ENCODE data around the gene HMX1.

Gene HMX1

DNA sequence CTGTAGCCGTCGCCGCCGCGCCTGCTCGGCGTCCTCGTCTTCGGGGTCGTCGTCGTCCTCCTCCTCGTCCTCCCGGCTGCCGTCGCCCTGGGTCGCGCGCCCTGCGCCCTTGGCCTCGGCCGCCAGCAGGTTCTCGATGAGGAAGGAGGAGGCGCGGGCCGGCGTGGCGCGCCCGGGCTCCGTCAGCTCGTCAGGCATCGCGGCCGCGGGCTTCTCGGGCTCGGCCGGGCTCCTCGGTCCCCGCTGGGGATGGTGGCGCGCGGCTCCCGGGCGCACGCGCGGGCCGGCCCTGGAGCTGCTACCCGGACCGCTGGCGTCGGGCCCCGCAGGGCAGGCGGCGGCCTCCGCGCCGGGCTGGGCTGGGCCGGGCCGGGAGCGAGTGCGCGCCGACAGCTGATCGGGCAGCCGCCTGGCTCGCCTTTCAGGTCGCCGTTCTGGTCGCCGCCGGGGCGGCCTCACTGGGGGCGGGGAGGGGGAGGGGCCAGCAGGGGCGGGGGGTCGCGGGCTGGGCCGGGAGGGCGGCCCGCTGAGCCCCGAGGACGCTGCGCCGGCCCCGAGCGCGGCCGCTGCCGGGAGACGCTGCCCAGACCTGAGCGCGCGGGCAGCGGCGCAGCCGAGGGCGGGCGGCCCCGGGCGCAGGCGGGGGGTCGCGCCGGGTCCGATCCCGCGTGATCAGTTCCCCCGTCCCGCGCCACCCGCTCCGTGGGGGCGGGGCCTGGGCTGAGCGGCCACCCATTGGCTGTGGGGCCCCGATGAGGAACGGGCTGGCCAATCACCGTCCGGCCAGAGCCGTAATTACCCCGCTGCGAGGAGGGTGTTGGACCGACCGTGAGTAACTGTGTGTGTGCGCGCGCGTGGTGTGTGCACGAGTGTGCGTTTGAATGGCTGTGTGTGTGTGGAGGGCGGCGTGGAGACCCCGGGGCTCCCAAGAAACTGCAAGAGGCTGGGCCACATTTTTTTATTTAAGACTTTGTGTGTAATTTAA is at the start of gene HMX1:
HMX1 (minus strand) TSS at position 423 of the 985 bp plus-strand sequence; CDS start at position 198, 225 bp downstream.
- TF ChIP-seq, protein P1, sequence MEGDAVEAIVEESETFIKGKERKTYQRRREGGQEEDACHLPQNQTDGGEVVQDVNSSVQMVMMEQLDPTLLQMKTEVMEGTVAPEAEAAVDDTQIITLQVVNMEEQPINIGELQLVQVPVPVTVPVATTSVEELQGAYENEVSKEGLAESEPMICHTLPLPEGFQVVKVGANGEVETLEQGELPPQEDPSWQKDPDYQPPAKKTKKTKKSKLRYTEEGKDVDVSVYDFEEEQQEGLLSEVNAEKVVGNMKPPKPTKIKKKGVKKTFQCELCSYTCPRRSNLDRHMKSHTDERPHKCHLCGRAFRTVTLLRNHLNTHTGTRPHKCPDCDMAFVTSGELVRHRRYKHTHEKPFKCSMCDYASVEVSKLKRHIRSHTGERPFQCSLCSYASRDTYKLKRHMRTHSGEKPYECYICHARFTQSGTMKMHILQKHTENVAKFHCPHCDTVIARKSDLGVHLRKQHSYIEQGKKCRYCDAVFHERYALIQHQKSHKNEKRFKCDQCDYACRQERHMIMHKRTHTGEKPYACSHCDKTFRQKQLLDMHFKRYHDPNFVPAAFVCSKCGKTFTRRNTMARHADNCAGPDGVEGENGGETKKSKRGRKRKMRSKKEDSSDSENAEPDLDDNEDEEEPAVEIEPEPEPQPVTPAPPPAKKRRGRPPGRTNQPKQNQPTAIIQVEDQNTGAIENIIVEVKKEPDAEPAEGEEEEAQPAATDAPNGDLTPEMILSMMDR (IDR thresholded peaks at IDR 0.05; ENCODE audit: low read depth, low read length), result no peak
- H3K4me3 ChIP-seq (ENCODE audit: low read depth, low read length), result no peak within 1 kb of the TSS

DNA sequence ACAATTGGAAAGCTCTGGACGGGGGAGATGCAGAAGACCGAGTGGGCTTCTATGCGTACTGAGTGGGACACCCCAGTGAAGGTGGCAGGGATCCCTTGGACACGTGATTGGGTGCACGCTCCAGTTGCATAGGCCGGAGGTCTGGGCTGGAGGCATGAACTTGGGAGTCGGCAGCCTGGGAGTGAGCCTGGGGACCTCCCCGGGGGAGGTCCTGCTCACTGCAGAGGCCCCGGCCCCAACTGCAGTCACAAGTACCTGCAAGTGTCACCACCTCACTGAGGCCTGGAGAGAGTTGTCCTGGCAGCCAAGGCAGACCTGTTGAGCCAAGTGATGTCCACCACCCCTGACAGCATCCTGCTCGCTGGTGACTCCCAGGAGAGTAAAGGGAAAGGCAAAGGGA is 49.3 kb upstream of the HMX1 start:
- H3K4me3 ChIP-seq (ENCODE audit: low read depth, low read length), result no peak overlapping the region
- TF ChIP-seq, protein P1 (IDR thresholded peaks at IDR 0.05; ENCODE audit: low read depth, low read length), result no peak

DNA sequence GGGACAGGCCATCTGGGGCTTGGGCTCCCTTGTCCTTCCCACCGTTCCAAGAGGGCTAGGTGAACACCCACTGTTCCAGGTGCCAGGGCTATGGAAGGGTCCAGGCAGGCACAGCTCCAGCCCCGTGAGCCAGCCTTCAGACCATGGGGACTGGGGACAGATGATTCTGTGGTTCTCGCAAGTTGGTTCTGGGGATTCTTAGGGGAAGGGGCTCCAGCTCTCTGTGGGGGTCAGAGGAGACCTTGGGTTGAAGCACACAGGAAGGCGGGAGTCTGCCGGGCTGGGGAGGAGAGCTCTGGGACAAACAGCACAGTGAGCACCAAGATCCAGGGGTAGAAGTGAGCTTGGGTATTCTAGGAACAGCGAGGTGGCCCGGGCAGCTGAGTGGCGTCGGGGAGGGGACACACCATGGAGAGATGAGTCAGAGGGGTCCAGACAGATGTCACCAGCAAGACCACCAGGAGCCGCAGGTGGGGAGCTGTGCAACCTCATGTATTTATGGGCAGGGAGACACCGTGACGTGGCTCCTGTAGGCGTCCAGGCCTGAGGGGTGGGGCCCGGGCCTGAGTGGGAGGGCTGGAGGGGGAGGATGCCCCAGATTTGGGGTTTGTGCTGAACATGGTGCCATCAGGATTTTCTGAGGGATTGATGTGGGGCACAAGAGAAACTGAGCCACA is 48.8 kb upstream of the HMX1 start:
- TF ChIP-seq, protein P1 (IDR thresholded peaks at IDR 0.05; ENCODE audit: low read depth, low read length), result no peak
- no peak overlapping the region for H3K4me3 ChIP-seq (ENCODE audit: low read depth, low read length)

DNA sequence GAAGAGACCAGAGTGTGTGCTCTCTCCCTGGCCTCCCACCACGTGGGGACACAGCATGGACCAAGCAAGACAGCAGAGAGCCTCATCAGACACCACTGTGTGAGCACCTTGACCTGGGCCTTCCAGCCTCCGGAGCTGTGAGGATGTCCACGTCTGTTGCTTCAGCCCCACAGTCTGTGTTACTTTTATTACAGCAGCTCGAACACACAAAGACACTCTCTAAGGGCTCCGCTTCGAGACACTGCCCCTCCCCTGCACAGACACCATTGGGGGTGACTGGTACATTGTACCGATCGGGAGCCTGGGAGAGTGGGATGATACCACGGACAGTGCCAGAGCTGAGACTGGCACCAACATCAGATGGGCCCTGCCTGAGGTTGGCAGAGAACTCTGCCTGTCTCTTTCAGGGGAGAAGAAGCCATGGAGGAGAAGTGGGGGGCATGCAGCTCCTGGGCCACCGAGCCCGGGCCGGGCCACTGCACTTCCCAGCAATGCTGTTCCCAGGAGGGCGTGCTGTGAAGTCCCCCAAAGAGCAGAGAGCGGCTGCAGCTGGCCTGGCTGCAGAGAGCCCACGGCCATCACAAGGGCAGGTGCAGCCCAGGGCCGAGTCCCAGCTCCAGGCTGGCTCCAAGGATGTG is 48.1 kb upstream of the HMX1 start:
- H3K4me3 ChIP-seq (ENCODE audit: low read depth, low read length), result no peak overlapping the region

DNA sequence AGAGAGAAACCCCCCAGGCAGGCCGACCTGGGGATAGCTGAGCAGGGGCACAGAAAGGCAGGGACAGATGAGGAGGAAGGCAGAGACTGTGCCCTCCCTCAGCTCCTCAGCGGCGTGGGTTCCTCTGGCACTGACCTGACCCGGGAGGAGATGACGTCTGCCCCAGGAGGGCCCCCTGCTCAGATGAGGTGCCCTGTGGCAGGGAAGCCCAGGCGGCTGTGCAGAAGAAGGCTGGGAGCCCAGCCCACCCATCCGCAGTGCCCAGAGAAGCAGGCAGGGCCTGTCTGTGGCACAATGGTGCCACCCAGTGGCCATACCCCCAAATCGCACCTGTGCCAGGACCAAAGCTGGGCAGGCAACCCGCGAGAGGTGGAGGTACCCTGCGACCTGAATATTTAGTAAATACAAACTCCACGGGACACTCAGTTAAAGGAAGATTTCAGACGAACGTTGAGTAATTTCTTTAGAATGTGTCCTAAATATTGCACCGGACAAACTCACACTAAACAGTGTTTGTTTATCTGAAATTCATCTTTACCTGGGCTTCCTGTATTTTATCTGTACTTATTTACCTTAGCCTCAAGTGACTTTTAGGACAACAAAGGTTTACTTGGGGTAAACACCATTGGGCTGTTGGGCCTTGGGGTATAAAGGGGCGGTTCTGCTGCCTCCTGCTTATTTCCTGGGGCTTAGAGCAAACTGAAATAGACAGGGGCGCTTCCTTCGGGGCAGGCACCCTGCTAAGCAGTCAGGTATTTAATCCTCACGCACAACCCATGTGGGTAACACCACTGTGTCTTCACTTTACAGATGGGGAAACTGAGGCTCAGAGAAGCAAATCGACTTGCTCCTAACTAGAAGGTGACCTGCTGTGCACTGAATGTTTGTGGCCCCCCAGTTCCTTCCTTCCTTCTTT is 46.5 kb upstream of the HMX1 start:
- no peak overlapping the region for H3K4me3 ChIP-seq (ENCODE audit: low read depth, low read length)
- TF ChIP-seq, protein P1 (IDR thresholded peaks at IDR 0.05; ENCODE audit: low read depth, low read length), result peak; percentile 75

More for the DNA sequence above, 48.1 kb upstream of the HMX1 start:
- TF ChIP-seq, protein P1 (IDR thresholded peaks at IDR 0.05; ENCODE audit: low read depth, low read length), result no peak

DNA sequence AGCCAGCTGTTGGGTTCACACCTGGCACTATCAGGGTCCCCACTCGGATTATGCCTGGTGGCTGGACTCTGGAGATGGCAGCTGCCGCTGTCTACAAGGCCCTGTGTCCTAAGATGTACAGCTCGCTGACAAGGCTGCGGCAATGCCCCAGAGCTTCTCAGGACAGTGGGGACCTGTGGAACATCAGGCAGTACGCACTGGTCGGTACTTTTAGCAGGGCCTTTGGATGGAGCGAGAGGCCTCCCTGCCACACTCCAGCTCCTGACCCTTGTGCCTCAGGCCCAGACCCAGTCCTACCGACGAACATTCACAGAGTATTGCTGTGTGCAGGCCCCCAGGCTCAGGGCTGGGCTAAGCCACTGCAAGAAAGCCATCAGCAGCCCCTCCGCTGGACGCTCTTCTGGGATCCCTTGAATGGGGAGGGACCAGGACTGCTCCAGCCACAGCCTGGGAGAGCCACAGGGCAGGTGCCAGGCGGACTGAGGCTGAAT is 45.7 kb upstream of the HMX1 start:
- H3K4me3 ChIP-seq (ENCODE audit: low read depth, low read length), result no peak overlapping the region
- TF ChIP-seq, protein P1 (IDR thresholded peaks at IDR 0.05; ENCODE audit: low read depth, low read length), result no peak
